Measurements from ENCODE around the gene C16orf82. TPM values are rescaled to one million over a fixed set of nuclear protein-coding genes. Genes with fewer than 3 reads are reported as not detected.

C16orf82 gene
- total and polyA plus RNA-seq, 9 of the 15 experiments (the other 6 are each of a cell fraction or from before 2014, with no cell fraction given), result not detected

DNA sequence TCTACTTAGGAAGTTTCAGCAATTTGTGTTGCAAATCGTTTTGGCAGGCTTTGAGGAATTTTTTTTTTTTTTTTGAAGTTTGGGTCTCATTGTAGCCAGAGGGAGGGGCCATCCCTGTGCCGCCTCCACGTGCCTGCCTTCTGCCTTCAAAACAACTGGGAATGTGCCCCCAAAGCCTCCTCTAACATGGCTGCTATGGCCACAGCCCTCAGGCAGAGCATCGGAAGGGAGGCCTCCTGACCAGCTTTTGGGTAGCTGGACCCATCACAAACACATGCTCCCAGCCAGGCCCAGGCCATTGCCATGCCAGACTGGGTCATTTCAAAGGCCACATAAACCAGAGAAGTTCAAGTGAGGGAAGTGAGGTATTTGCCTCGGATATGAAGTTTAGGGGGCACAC lies 21.5 kb downstream of the C16orf82 start (continued):
- TF ChIP-seq HMGN3 (IDR thresholded peaks at IDR 0.05; ENCODE audit: borderline replicate concordance, extremely low read depth, insufficient read length, low read depth, low read length) (no peak), NFXL1 (CRISPR knock-in tag; IDR thresholded peaks at IDR 0.05) (no peak)

DNA sequence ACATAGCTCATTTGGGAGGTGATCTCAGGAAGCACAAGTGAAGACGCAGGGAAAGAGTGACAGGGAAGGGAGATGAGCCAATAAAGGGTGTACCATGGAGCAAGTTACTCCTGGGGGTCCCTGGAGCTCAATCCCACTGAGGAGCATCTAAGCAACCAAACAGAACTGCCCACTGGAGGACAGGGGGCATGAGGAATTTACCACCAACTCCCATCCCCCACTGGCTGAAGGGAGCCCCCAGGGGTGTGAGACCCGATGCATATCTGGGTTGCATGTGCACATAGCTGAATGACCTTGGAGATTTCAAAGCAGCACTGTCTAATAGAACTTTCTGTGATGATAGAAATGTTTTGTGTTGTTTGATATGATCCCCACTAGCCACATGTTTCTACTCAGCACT lies 29.6 kb downstream of the C16orf82 start:
- H3K27ac ChIP-seq (ENCODE audit: extremely low read depth, low read depth, low read length), result no peak overlapping the region
- H3K9me1 ChIP-seq (ENCODE audit: control insufficient read depth, insufficient read depth, low read length), result no peaks in the 10 kb centered on the region
- ATAC-seq (no peak), FAIRE-seq (no peak), DNase-seq (ENCODE audit: extremely low read depth in 1 of 4, low spot score in 3 of 4) (no peak)
- H3K4me1 ChIP-seq (replicated peaks in 1 of 2; ENCODE audit: control insufficient read depth in 2 of 2, insufficient read depth in 2 of 2, low read length in 2 of 2), result no peaks in the 10 kb centered on the region
- intact Hi-C loops (cut with micrococcal nuclease) (no loop called here), in situ Hi-C loops (cut with MboI) (no loop called here)
- H3K27me3 ChIP-seq (ENCODE audit: control insufficient read depth in 2 of 2, insufficient read depth in 2 of 2, low read length in 2 of 2), result no peaks in the 10 kb centered on the region
- no peak overlapping the region for H3K4me2 ChIP-seq (ENCODE audit: insufficient read depth, low read length)
- no peaks in the 10 kb centered on the region for H3K79me2 ChIP-seq (ENCODE audit: control insufficient read depth, insufficient read depth, low read length)
- TF ChIP-seq TFAM (CRISPR knock-in tag; conservative IDR thresholded peaks at IDR 0.05) (no peak), ZNF778 (CRISPR knock-in tag; IDR thresholded peaks at IDR 0.05) (no peak)
- TF ChIP-seq, protein P1, sequence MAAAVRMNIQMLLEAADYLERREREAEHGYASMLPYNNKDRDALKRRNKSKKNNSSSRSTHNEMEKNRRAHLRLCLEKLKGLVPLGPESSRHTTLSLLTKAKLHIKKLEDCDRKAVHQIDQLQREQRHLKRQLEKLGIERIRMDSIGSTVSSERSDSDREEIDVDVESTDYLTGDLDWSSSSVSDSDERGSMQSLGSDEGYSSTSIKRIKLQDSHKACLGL (CRISPR knock-in tag; IDR thresholded peaks at IDR 0.05; ENCODE audit: borderline replicate concordance, poor library complexity, severe bottlenecking), result no peak
- WGBS (ENCODE audit: insufficient coverage, low coverage, missing lambda C conversion rate), result 3% methylated on average over 2 of the region's 2 CpGs
- H3K9me3 ChIP-seq (replicated peaks; ENCODE audit: control insufficient read depth, insufficient read depth, low read depth, low read length), result no peaks in the 10 kb centered on the region
- no peak overlapping the region for H2AFZ ChIP-seq (ENCODE audit: low read depth, low read length)
- H3K4me3 ChIP-seq, result no peak overlapping the region
- no peaks in the 10 kb centered on the region for H4K20me1 ChIP-seq (replicated peaks; ENCODE audit: control insufficient read depth, insufficient read depth, low read length)
- H3K9ac ChIP-seq (ENCODE audit: insufficient read depth in 1 of 2, low read depth in 2 of 2, low read length in 2 of 2), result no peak overlapping the region
- ChIA-PET POLR2A (no interaction called here), CTCF (ENCODE audit: low intra/inter-chr PET ratio) (no interaction called here)
- H3K36me3 ChIP-seq (ENCODE audit: control insufficient read depth, insufficient read depth, low read length), result no peaks in the 10 kb centered on the region
- no TSS peak for BruUV-seq (replicated peaks)
